Mammary epithelial cell (primary cell): ENCODE data around the gene PLPPR3.

Experiments used
- CTCF ChIP-seq, 2 donors: IDR thresholded peaks in 1 of 2; conservative IDR thresholded peaks in 1 of 2; 2 replicates each; pipeline ENCODE4 v1.5.1; 2011 to 2012; ENCODE audit warnings: inconsistent platforms in 2 of 2, low read length in 2 of 2, mild to moderate bottlenecking in 2 of 2, control low read depth in 1 of 2, low read depth in 1 of 2; ENCODE audit not compliant: insufficient read depth in 1 of 2; ENCODE audit errors: extremely low read depth in 1 of 2
- EZH2 ChIP-seq: IDR thresholded peaks from 2 replicates; pipeline ENCODE4 v1.6.1; 2012; ENCODE audit warnings: low read length, inconsistent platforms, borderline replicate concordance

- TF ChIP-seq CTCF (conservative IDR thresholded peaks at IDR 0.05 in 1 of 2, IDR thresholded peaks at IDR 0.05 in 1 of 2; ENCODE audit: extremely low read depth in 1 of 2, insufficient read depth in 1 of 2, low read depth in 1 of 2, low read length in 2 of 2) (no peak), EZH2 (no peak)
These were observed 40.8 kb downstream of the PLPPR3 start for GRCh38 chr19:780935-781334.
